Smooth muscle cell (in vitro differentiated cells): ENCODE measurements around the gene GOLGA6A. TPM values are rescaled to one million over a fixed set of nuclear protein-coding genes. Genes with fewer than 3 reads are reported as not detected.
"Not testable (repeated sequence)": the region's sequence is repeated elsewhere in the genome, so short reads cannot be mapped to it uniquely, and the experiment has no call there.

Source experiments
- DNase-seq: peaks from one replicate; lab custom pipeline; 2025; ENCODE audit not compliant: unreplicated experiment; lab: John Stamatoyannopoulos, UW
- H2AFZ ChIP-seq: fragments of 200-600 bp; sonication (generic); 2 replicates; pipeline ENCODE4 v1.6.0; 2016; ENCODE audit warnings: antibody characterized with exemption, low read depth, mild to moderate bottlenecking
- H3F3A ChIP-seq: fragments of 200-600 bp; sonication (generic); 2 replicates; pipeline ENCODE4 v1.6.0; 2017; ENCODE audit warnings: antibody characterized with exemption, low read depth
- H3K27ac ChIP-seq: fragments of 200-600 bp; sonication (generic); 2 replicates; pipeline ENCODE4 v1.5.1; 2016; ENCODE audit warnings: low read depth, mild to moderate bottlenecking
- H3K27me3 ChIP-seq: fragments of 200-600 bp; sonication (generic); 2 replicates; pipeline ENCODE4 v1.6.1; 2016; ENCODE audit warnings: low read depth, mild to moderate bottlenecking
- H3K36me3 ChIP-seq: fragments of 200-600 bp; sonication (generic); 2 replicates; pipeline ENCODE4 v1.5.1; 2016; ENCODE audit warnings: low read depth
- H3K4me1 ChIP-seq: fragments of 200-600 bp; sonication (generic); 2 replicates; pipeline ENCODE4 v1.5.1; 2016; ENCODE audit warnings: low read depth
- H3K4me2 ChIP-seq: fragments of 200-600 bp; sonication (generic); 2 replicates; pipeline ENCODE4 v1.6.0; 2016; ENCODE audit warnings: mild to moderate bottlenecking
- H3K4me3 ChIP-seq: fragments of 200-600 bp; sonication (generic); 2 replicates; pipeline ENCODE4 v1.5.1; 2016; ENCODE audit warnings: mild to moderate bottlenecking
- H3K79me2 ChIP-seq: fragments of 200-600 bp; sonication (generic); 2 replicates; pipeline ENCODE4 v1.6.0; 2016; ENCODE audit warnings: low read depth, mild to moderate bottlenecking
- H3K9ac ChIP-seq: fragments of 200-600 bp; sonication (generic); 2 replicates; pipeline ENCODE4 v1.6.0; 2016; ENCODE audit warnings: low read depth
- H3K9me3 ChIP-seq: fragments of 200-600 bp; sonication (generic); replicated peaks from 2 replicates; pipeline ENCODE4 v1.5.1; 2016; ENCODE audit warnings: low read depth
- H4K20me1 ChIP-seq: fragments of 200-600 bp; sonication (generic); 2 replicates; pipeline ENCODE4 v1.6.0; 2016; ENCODE audit warnings: low read depth
- WGBS: methylation state at CpG from one replicate; pipeline ENCODE4 v1.1.7; 2016; ENCODE audit warnings: low lambda C conversion rate; 5-methylcytosine and 5-hydroxymethylcytosine counted together
- polyA plus RNA-seq: library from polyadenylated mRNA; unstranded; fragments of >200 nt; fragmentation: Nextera tagmentation; extraction: Ambion mirVana; gene quantifications from 2 replicates; pipeline ENCODE4 v1.2.1, GENCODE V29; 2016
- total RNA-seq: library from RNA; depleted of rRNA; stranded (reverse); fragments of >200 nt; gene quantifications from 2 replicates; pipeline ENCODE4 v1.2.3, GENCODE V29; 2014
- TF ChIP-seq, protein P1 (sequence below): fragments of 200-600 bp; sonication (generic); IDR thresholded peaks from 2 replicates; pipeline ENCODE4 v1.5.1; 2017; ENCODE audit warnings: borderline replicate concordance, mild to moderate bottlenecking, antibody characterized with exemption; ENCODE audit not compliant: insufficient read depth, poor library complexity, severe bottlenecking

The GOLGA6A gene, protein sequence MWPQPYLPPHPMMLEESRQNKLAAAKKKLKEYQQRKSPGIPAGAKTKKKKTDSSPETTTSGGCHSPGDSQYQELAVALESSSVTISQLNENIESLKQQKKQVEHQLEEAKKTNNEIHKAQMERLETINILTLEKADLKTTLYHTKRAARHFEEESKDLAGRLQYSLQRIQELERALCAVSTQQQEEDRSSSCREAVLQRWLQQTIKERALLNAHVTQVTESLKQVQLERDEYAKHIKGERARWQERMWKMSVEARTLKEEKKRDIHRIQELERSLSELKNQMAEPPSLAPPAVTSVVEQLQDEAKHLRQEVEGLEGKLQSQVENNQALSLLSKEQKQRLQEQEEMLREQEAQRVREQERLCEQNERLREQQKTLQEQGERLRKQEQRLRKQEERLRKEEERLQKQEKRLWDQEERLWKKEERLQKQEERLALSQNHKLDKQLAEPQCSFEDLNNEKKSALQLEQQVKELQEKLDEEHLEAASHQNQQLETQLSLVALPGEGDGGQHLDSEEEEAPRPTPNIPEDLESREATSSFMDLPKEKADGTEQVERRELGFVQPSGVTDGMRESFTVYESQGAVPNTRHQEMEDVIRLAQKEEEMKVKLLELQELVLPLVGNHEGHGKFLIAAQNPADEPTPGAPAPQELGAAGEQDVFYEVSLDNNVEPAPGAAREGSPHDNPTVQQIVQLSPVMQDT
- total RNA-seq (0.09 and 0.13 TPM in 2 replicates), polyA plus RNA-seq (0.14 TPM in 1 of 2 replicates, not detected in the other)

DNA sequence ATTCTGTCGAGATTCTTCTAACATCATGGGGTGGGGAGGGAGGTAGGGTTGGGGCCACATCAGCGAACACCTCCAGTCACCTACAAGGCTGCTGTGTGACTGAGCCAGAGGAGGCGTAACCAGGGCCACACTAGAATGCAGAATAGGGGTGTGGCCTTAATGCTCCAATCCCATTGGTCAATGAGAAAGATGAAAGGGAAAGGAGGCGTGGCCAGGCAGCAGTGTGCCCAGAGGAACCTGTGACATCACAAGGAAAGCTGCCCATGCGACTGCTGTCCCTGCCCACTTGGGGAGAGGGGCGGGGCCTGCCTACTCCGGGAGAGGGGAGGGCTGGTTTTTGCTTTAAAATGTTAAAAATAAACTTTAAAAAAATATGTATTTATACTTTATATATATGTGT lies at the start of gene GOLGA6A:
TSS of gene GOLGA6A (minus strand) at position 101 of the 400 bp plus-strand sequence. CDS start at position 60, 41 bp downstream.
- H3K4me3 ChIP-seq, H3K4me1 ChIP-seq, H3K36me3 ChIP-seq: not testable (repeated sequence)

DNA sequence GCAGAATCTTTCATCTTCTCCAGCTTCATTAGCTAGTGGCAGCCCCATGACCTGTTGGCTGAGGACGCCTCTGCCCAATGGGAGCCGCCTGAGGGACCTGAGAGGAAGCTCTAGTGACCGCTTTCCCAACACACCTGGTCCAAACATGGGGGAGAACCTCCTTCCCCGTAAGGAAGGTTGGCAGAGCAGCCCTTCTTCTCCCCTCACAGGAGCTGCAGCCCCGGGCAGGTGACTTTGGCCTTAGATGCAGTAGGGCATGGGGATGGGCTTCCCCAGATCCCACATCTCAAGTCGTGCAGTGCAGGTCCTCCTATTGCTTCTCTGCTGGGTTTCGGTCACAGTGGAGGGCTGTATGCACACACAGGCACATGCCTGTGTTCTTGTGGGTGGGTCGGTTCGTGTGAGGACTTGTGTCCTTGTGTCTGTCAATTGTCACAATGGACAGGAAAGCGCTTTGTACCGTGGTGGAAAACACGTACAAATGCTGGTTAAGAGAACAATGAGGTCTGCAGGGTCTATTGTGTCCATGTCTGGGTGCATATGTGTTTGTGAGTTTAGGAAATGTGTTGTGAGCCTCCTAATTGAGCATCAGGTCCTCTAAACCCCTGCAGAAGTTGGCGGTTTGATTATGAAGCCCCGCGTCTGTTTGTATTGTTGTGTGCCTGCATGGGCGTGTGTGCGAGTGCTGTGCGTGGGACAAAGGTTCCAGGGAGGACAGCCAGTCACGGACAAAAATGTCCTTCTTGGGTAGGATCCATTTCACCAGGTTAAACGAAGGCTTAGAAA lies 49.5 kb upstream of the GOLGA6A start:
- no peak for DNase-seq
- no peaks in the 10 kb centered on the region for H4K20me1 ChIP-seq
- H3K27ac ChIP-seq: no peak overlapping the region
- H3K9ac ChIP-seq: no peak overlapping the region
- TF ChIP-seq, protein P1, sequence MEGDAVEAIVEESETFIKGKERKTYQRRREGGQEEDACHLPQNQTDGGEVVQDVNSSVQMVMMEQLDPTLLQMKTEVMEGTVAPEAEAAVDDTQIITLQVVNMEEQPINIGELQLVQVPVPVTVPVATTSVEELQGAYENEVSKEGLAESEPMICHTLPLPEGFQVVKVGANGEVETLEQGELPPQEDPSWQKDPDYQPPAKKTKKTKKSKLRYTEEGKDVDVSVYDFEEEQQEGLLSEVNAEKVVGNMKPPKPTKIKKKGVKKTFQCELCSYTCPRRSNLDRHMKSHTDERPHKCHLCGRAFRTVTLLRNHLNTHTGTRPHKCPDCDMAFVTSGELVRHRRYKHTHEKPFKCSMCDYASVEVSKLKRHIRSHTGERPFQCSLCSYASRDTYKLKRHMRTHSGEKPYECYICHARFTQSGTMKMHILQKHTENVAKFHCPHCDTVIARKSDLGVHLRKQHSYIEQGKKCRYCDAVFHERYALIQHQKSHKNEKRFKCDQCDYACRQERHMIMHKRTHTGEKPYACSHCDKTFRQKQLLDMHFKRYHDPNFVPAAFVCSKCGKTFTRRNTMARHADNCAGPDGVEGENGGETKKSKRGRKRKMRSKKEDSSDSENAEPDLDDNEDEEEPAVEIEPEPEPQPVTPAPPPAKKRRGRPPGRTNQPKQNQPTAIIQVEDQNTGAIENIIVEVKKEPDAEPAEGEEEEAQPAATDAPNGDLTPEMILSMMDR: no peak
- 42% methylated on average over 20 of the region's 20 CpGs for WGBS
- no peaks in the 10 kb centered on the region for H3K36me3 ChIP-seq
- H3K4me3 ChIP-seq: no peak overlapping the region
- no peaks in the 10 kb centered on the region for H3K79me2 ChIP-seq
- no peak overlapping the region for H3K4me2 ChIP-seq
- peaks cover 9% of the 10 kb centered on the region for H3F3A ChIP-seq
- no peaks in the 10 kb centered on the region for H3K9me3 ChIP-seq
- H3K4me1 ChIP-seq: peaks cover 61% of the 10 kb centered on the region
- H2AFZ ChIP-seq: no peak overlapping the region
- peaks cover 72% of the 10 kb centered on the region for H3K27me3 ChIP-seq

More for the DNA sequence above, at the start of gene GOLGA6A:
- no CpG with 5 or more reads among the region's 7 CpGs for WGBS
- not testable (repeated sequence) for H3K27me3 ChIP-seq, H3K79me2 ChIP-seq, H3K4me2 ChIP-seq, H3K9ac ChIP-seq, DNase-seq, H4K20me1 ChIP-seq, H3K9me3 ChIP-seq, H3K27ac ChIP-seq, H3F3A ChIP-seq, H2AFZ ChIP-seq

DNA sequence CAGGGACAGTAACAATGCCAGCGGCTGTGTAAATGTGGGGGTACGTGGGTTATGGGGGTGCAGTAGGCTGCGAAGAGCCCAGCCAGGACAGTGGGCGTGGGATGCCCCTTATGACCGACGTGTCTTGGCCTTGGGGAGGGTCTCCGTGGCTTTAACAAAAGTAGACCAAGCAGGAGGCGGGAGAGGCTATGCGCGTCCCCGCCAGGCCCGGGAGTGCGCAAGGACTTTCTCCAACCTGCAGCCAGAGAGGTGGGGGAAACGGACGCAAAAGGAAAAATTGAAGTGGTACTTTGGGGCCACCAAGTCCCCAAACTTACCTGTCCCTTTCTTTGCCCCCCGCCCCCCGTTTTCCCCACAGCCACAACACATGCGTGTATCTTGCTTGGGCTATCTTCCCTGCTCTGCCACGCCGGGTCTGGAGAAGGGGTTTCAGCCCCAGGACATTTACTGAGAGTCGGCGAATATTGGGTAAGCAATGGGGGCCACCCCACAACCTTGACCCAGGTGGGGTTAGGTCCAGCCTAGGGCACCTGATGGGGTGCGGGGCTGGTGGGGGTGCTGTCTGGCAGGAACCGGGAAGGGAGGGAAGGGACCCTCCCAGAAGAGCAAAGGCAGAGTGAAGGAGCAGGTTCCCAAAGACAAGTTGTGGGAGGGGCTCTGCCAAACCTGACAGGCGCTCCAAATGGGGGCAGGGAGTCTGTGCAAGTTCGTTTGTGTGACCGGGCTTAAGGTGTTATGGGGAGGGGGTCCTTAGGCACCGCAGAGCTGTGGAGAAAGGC lies 48.7 kb upstream of the GOLGA6A start:
- WGBS: 18% methylated on average over 26 of the region's 28 CpGs
- H3K4me2 ChIP-seq: peak overlapping the region; percentile 95
- TF ChIP-seq, protein P1: no peak

More for the DNA sequence above, 48.7 kb upstream of the GOLGA6A start:
- Histone ChIP-seq H3K36me3 (no peaks in the 10 kb centered on the region), H4K20me1 (no peaks in the 10 kb centered on the region), H3K9ac (no peak overlapping the region), H2AFZ (no peak overlapping the region), H3K27ac (no peak overlapping the region), H3K4me1 (peaks cover 57% of the 10 kb centered on the region), H3F3A (peaks cover 6% of the 10 kb centered on the region), H3K27me3 (peaks cover 72% of the 10 kb centered on the region), H3K9me3 (no peaks in the 10 kb centered on the region), H3K79me2 (no peaks in the 10 kb centered on the region), H3K4me3 (peak overlapping the region; percentile 61)
- DNase-seq: no peak
